GM23338 (cell line): ENCODE results near the gene KCTD10. TPM values are rescaled to one million over a fixed set of nuclear protein-coding genes. Genes with fewer than 3 reads are reported as not detected.

Experiments used
- ATAC-seq: fragments of 200-7000 bp; cut with Tn5 transposase; 3 replicates; pipeline ENCODE4 v1.9.1; 2020
- DNase-seq: peaks from one replicate; pipeline ENCODE4 v3.0.0-alpha.2; 2015; ENCODE audit warnings: low spot score
- H2AFZ ChIP-seq: fragments of 200-600 bp; sonication (generic); 2 replicates; pipeline ENCODE4 v1.8.0; 2016; ENCODE audit warnings: antibody characterized with exemption, mild to moderate bottlenecking, moderate library complexity
- H3F3A ChIP-seq: fragments of 200-600 bp; sonication (generic); replicated peaks from 2 replicates; pipeline ENCODE4 v1.8.0; 2017; ENCODE audit warnings: antibody characterized with exemption, mixed run types, low read depth
- H3K27ac ChIP-seq: fragments of 200-600 bp; sonication (generic); 2 replicates; pipeline ENCODE4 v1.6.1; 2016; ENCODE audit warnings: low read depth
- H3K27me3 ChIP-seq: fragments of 200-600 bp; sonication (generic); 2 replicates; pipeline ENCODE4 v1.8.0; 2016; ENCODE audit warnings: mild to moderate bottlenecking, mixed run types, moderate library complexity; ENCODE audit not compliant: insufficient read depth
- H3K36me3 ChIP-seq: fragments of 200-600 bp; sonication (generic); 2 replicates; pipeline ENCODE4 v1.8.0; 2016; ENCODE audit warnings: mild to moderate bottlenecking; ENCODE audit not compliant: insufficient read depth
- H3K4me1 ChIP-seq: fragments of 200-600 bp; sonication (generic); 2 replicates; pipeline ENCODE4 v1.8.0; 2016; ENCODE audit warnings: mild to moderate bottlenecking, moderate library complexity; ENCODE audit not compliant: insufficient read depth
- H3K4me2 ChIP-seq: fragments of 200-600 bp; sonication (generic); 2 replicates; pipeline ENCODE4 v1.7.1; 2017; ENCODE audit warnings: mixed run types
- H3K4me3 ChIP-seq: fragments of 200-600 bp; sonication (generic); 2 replicates; pipeline ENCODE4 v1.6.1; 2016; ENCODE audit warnings: mixed run types
- H3K79me2 ChIP-seq: fragments of 200-600 bp; sonication (generic); replicated peaks from 2 replicates; pipeline ENCODE4 v1.8.0; 2017; ENCODE audit warnings: mild to moderate bottlenecking; ENCODE audit not compliant: insufficient read depth
- H3K9me2 ChIP-seq: fragments of 200-600 bp; sonication (generic); 2 replicates; pipeline ENCODE4 v1.8.0; 2017; ENCODE audit not compliant: insufficient read depth
- H4K20me1 ChIP-seq: fragments of 200-600 bp; sonication (generic); replicated peaks from 2 replicates; pipeline ENCODE4 v1.8.0; 2017; ENCODE audit warnings: mild to moderate bottlenecking; ENCODE audit not compliant: insufficient read depth
- H3K27ac Mint-ChIP-seq: 2 replicates; pipeline ENCODE4 v1.8.0; 2020; ENCODE audit warnings: inconsistent platforms, mild to moderate bottlenecking, moderate library complexity, mixed read lengths
- H3K27me3 Mint-ChIP-seq: 3 replicates; pipeline ENCODE4 v1.8.0; 2022; ENCODE audit warnings: low read depth, mild to moderate bottlenecking, moderate library complexity, mixed read lengths, inconsistent platforms; ENCODE audit not compliant: insufficient read depth, poor library complexity
- H3K36me3 Mint-ChIP-seq: 3 replicates; pipeline ENCODE4 v1.8.0; 2021; ENCODE audit warnings: low read depth, mild to moderate bottlenecking, inconsistent platforms, moderate library complexity, mixed read lengths
- H3K4me1 Mint-ChIP-seq: 3 replicates; pipeline ENCODE4 v1.8.0; 2020; ENCODE audit warnings: mild to moderate bottlenecking, inconsistent platforms, mixed read lengths
- H3K4me3 Mint-ChIP-seq: 3 replicates; pipeline ENCODE4 v1.8.0; 2021; ENCODE audit warnings: moderate library complexity, mild to moderate bottlenecking, inconsistent platforms, mixed read lengths
- H3K9me3 Mint-ChIP-seq: 3 replicates; pipeline ENCODE4 v1.8.0; 2020; ENCODE audit warnings: moderate library complexity, mild to moderate bottlenecking, inconsistent platforms, mixed read lengths
- CREB1 ChIP-seq: fragments of 250-450 bp; sonication (Bioruptor Pico); IDR thresholded peaks from 2 replicates; pipeline ENCODE4 v1.5.0; 2020; ENCODE audit warnings: low read depth, mild to moderate bottlenecking, moderate library complexity
- CTCF ChIP-seq, 2 experiments: fragments of 200-600 bp in 1 of 2; sonication (generic) in 1 of 2; conservative IDR thresholded peaks; 2 replicates each; pipeline versions ENCODE4 v1.5.1 to v1.6.1; 2016 to 2017; ENCODE audit warnings: antibody characterized with exemption in 2 of 2, low read depth in 2 of 2, mild to moderate bottlenecking in 2 of 2, moderate library complexity in 1 of 2
- ETS1 ChIP-seq: IDR thresholded peaks from 2 replicates; pipeline ENCODE4 v1.6.1; 2016; ENCODE audit warnings: antibody characterized with exemption
- EZH2 ChIP-seq: fragments of 200-600 bp; sonication (generic); IDR thresholded peaks from one replicate; pipeline ENCODE4 v1.8.0; 2017; ENCODE audit warnings: antibody characterized with exemption, mild to moderate bottlenecking, low read depth; ENCODE audit not compliant: unreplicated experiment
- EZH2phosphoT487 ChIP-seq: fragments of 200-600 bp; sonication (generic); IDR thresholded peaks from one replicate; pipeline ENCODE4 v1.8.1; 2018; ENCODE audit warnings: antibody characterized with exemption; ENCODE audit not compliant: unreplicated experiment
- JUNB ChIP-seq: IDR thresholded peaks from one replicate; pipeline ENCODE4 v1.6.1; 2016; ENCODE audit warnings: antibody characterized with exemption; ENCODE audit not compliant: unreplicated experiment
- NANOG ChIP-seq: IDR thresholded peaks from 2 replicates; pipeline ENCODE4 v1.6.1; 2016; ENCODE audit warnings: antibody characterized with exemption, borderline replicate concordance
- REST ChIP-seq: IDR thresholded peaks from one replicate; pipeline ENCODE4 v1.6.1; 2018; ENCODE audit warnings: antibody characterized with exemption; ENCODE audit not compliant: unreplicated experiment
- ZNF114 ChIP-seq: fragments of 250-450 bp; sonication (Bioruptor Pico); IDR thresholded peaks from 2 replicates; pipeline ENCODE4 v1.5.0; 2020; ENCODE audit warnings: mild to moderate bottlenecking, moderate library complexity
- ZNF331 ChIP-seq: fragments of 250-450 bp; sonication (Bioruptor Pico); IDR thresholded peaks from 2 replicates; pipeline ENCODE4 v1.5.0; 2020; ENCODE audit warnings: low read depth, mild to moderate bottlenecking, moderate library complexity
- polyA plus RNA-seq: library from polyadenylated mRNA; unstranded; fragments of >200 nt; fragmentation: Nextera tagmentation; extraction: Ambion mirVana; gene quantifications from 2 replicates; pipeline ENCODE4 v1.2.1, GENCODE V29; 2016
- total RNA-seq: library from RNA; depleted of rRNA; stranded (reverse); fragments of >200 nt; shearing (Covaris generic); gene quantifications from 2 replicates; pipeline ENCODE4 v1.2.3, GENCODE V29; 2014

Gene KCTD10
- total and polyA plus RNA-seq, 2 experiments from 2014 or later: 15.8 to 45.2 TPM

GRCh38 chr12:109480356-109480755 is 3.3 kb upstream of the KCTD10 start (continued):
- TF ChIP-seq CTCF (conservative IDR thresholded peaks at IDR 0.05; ENCODE audit: low read depth in 2 of 2) (no peak), EZH2phosphoT487 (no peak)

GRCh38 chr12:109479761-109480160 is 2.7 kb upstream of the KCTD10 start:
- no peak overlapping the region for H3K4me3 ChIP-seq
- H3K4me2 ChIP-seq: no peak overlapping the region
- H3K4me1 Mint-ChIP-seq: peaks cover 15% of the 10 kb centered on the region
- H3K27ac ChIP-seq: no peak overlapping the region
- peaks cover 20% of the 10 kb centered on the region for H3K4me1 ChIP-seq
- H3K27ac Mint-ChIP-seq: no peak overlapping the region
- H3K4me3 Mint-ChIP-seq: no peak overlapping the region
- no peak for TF ChIP-seq CREB1 (CRISPR knock-in tag)
- TF ChIP-seq ETS1: no peak
- ATAC-seq (no peak), DNase-seq (no peak)
- peaks cover 3% of the 10 kb centered on the region for H3K27me3 Mint-ChIP-seq
- H3F3A ChIP-seq: no peaks in the 10 kb centered on the region
- H2AFZ ChIP-seq: no peak overlapping the region
- H3K36me3 ChIP-seq: peaks cover 6% of the 10 kb centered on the region; the same call in 1 of the 2 replicates
- H3K9me2 ChIP-seq: no peaks in the 10 kb centered on the region
- peaks cover 14% of the 10 kb centered on the region for H4K20me1 ChIP-seq
- H3K36me3 Mint-ChIP-seq: peaks cover 6% of the 10 kb centered on the region
- no peaks in the 10 kb centered on the region for H3K9me3 Mint-ChIP-seq
- H3K27me3 ChIP-seq: no peaks in the 10 kb centered on the region
- peaks cover 48% of the 10 kb centered on the region for H3K79me2 ChIP-seq

GRCh38 chr12:109477963-109478315 is 839 bp upstream of the KCTD10 start:
- peak overlapping the region; percentile 100 for H3K27ac Mint-ChIP-seq
- H3K4me1 Mint-ChIP-seq: peaks cover 21% of the 10 kb centered on the region
- peaks cover 29% of the 10 kb centered on the region for H4K20me1 ChIP-seq
- H3K4me2 ChIP-seq: peak overlapping the region; percentile 92
- DNase-seq: no peak
- H3K4me3 Mint-ChIP-seq: peak overlapping the region; percentile 96
- H3K27me3 ChIP-seq: no peaks in the 10 kb centered on the region
- peaks cover 4% of the 10 kb centered on the region for H3K27me3 Mint-ChIP-seq
- peaks cover 25% of the 10 kb centered on the region for H3K4me1 ChIP-seq
- H2AFZ ChIP-seq: peak overlapping the region; percentile 100
- H3K36me3 Mint-ChIP-seq: no peaks in the 10 kb centered on the region; the same call in 2 of the 3 replicates
- peaks cover 67% of the 10 kb centered on the region for H3K79me2 ChIP-seq
- H3K9me2 ChIP-seq: no peaks in the 10 kb centered on the region
- no peak for ATAC-seq
- no peaks in the 10 kb centered on the region for H3K9me3 Mint-ChIP-seq
- peak overlapping the region; percentile 98; the same call in 1 of the 2 replicates for H3K27ac ChIP-seq
- H3F3A ChIP-seq: no peaks in the 10 kb centered on the region
- peak overlapping the region; percentile 96 for H3K4me3 ChIP-seq
- H3K36me3 ChIP-seq: no peaks in the 10 kb centered on the region
- no peak for TF ChIP-seq EZH2
- no peak for TF ChIP-seq EZH2phosphoT487
- no peak for TF ChIP-seq CTCF (conservative IDR thresholded peaks at IDR 0.05; ENCODE audit: low read depth in 2 of 2)
- TF ChIP-seq ZNF331 (CRISPR knock-in tag): no peak
- TF ChIP-seq ETS1: no peak
- no peak for TF ChIP-seq REST
- TF ChIP-seq JUNB: no peak
- no peak for TF ChIP-seq NANOG
- no peak for TF ChIP-seq ZNF114 (CRISPR knock-in tag)
